Raji (cell line): ENCODE data around the gene ENDOV.

ENCODE experiments used
- POLR2A ChIP-seq: IDR thresholded peaks from 2 replicates; pipeline ENCODE4 v1.6.1; 2011; ENCODE audit warnings: low read depth, low read length, control low read depth; ENCODE audit not compliant: insufficient read depth

ENDOV gene

GRCh38 chr17:80382956-80383355 lies 32.0 kb upstream of the ENDOV start:
- no peak for TF ChIP-seq POLR2A

DNA sequence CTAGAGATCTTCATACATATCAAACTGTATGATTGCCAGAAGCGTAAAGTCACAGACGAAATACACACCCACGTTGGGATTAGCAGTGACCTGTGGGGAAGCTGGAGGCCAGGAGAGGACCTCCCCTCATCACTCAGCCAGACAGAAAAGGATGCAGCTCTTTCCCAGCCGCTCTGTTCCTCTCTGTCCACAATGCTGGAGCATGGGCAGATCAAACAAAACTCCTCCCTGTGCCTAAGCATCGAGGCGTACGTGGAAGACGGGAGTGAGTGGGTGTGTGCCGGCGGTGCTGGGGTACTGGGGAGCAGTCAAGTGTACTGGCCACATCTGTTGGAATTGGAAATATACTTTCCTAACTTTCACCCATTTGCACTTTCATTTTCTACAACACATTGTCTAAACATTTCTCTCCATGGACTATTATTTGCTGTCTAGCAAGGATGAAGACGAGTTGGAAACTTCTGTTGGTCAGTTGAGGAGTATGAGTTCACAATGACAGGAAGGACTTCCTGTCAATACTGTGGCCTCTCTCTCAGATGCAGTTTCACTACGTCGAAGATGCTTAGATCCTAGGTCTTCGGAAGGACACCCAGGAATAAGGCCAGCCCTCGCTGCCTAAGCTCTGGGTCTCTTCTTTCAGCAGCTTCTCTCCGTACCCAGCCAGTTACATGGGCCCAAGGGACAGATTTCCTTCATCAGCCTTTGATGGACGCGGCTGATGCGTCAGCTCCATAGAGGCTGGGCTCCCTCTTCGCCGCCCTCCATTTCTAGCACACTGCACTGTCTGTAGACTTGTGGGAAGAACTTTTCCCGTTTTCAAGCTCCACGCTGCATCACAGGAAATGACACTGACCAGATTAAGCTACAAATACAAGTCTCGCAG lies 30.6 kb upstream of the ENDOV start:
- no peak for TF ChIP-seq POLR2A

- TF ChIP-seq POLR2A = no peak
Measured at GRCh38 chr17:80385046-80385445, 29.9 kb upstream of the ENDOV start.

DNA sequence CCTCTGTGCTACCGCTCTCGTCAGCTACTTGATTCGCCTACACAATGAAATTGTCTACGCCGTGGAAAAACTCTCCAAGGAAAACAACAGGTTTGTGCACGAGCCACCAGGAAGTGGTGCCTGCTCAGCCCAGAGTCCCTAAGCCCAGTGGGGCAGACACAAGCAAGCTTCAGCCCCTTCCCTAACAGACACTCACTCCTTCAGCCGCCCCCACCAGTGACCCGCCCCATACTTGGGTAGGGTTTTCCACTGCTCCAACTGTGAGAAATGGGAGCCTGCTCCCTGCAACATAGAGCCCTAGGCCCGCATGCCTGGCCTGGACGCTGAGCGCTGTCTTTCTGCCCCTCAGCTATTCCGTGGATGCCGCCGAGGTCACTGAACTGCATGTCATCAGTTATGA lies 28.6 kb upstream of the ENDOV start:
- TF ChIP-seq POLR2A = no peak

GRCh38 chr17:80387071-80387470 lies 27.9 kb upstream of the ENDOV start:
- no peak for TF ChIP-seq POLR2A

DNA sequence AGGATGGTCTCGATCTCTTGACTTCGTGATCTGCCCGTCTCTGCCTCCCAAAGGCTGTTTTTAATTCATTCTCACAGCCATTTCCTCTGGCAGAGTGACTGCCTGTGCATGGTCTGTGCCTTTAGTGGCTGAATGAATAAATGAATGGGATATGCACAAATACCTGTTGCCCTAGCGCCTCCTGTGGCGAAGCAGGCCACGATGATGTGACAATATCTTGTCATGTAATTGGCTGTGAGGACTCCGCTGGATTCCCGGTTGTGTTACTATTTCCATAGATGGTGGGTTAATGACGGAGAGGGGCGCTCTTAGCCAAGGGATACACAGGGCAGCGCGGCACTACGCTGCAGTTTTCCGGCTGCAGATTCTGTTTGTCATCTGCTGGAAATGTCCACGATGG lies 26.8 kb upstream of the ENDOV start:
- TF ChIP-seq POLR2A = no peak

DNA sequence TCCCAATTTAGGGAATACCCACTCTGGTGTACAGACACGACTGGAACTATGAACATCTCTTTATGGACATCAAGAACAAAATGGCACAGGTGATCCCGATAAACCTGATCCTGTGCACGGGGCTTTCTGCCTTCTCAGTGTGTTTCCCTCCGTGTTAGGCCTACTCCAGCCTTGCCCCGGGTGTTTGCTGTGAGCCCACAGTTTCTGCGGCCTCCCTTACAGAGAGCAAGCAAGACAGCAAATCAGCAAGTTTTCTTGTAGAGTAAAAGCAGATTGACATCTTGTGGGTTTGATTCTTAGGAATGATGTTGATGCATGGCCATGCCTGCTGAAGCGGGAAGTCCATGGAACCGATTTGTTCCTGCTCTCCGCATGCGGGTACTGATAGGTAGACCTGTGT lies 26.4 kb upstream of the ENDOV start:
- no peak for TF ChIP-seq POLR2A

DNA sequence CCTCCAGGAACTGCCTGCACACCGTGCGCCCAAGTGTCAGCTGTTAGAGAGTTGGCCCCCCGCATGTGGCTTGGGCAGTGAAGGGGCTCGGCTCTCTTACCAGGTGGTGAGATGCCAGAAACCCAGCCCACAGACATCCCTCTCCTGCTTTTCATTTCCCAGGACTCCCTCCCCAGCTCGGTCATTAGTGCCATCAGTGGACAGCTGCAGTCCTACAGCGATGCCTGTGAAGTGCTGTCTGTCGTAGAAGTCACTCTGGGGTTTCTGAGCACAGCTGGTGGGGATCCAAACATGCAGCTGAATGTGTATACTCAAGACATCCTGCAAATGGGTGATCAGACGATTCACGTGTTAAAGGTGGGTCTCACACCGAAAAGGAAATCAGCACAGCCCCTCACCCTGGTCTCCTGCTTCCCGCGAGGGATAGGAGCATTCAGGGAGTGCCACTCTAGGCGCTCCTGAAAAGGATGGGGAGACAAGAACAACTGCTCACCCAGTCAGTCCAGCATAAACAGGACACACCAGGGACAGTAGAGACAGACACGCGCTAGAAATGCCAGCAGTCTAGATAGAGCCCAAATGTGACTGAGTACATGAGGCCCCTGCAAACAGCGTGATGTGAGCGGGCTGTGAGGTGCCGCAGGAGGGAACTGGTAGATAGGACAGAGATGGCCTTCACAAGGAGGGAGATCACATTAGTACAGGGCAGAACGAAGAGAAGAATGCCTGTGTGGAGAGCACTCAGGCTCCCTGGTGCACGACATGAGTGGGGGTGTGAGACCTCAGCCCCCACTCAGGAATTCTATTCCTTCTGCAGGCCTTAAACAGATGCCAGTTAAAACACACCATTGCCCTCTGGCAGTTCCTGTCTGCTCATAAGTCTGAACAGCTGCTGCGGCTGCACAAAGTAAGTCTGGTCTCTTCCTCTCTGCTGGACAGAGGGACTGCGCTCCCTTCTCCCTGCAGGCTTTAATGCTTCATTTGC lies 25.7 kb upstream of the ENDOV start:
- no peak for TF ChIP-seq POLR2A

GRCh38 chr17:80393241-80393890 lies 21.6 kb upstream of the ENDOV start:
- no peak for TF ChIP-seq POLR2A

DNA sequence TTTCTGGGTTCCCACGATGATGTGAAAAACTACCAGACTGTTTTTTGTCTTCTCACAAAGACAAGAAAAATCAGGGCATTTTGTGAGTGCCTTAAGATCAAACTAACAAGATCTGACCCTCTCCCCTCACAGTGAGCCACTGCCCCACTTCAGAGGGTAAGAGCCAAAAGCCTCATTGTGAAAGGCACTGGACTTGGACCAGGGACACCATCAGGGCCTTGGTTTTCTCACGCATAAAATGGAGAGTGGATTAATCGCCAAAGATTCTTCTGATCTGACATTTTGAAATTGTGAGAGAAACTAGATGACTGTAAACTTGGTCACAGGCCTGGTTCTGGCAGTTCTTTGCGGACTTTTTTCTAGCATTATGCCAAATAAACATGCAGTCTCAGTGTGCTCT lies 21.0 kb upstream of the ENDOV start:
- TF ChIP-seq POLR2A = no peak

DNA sequence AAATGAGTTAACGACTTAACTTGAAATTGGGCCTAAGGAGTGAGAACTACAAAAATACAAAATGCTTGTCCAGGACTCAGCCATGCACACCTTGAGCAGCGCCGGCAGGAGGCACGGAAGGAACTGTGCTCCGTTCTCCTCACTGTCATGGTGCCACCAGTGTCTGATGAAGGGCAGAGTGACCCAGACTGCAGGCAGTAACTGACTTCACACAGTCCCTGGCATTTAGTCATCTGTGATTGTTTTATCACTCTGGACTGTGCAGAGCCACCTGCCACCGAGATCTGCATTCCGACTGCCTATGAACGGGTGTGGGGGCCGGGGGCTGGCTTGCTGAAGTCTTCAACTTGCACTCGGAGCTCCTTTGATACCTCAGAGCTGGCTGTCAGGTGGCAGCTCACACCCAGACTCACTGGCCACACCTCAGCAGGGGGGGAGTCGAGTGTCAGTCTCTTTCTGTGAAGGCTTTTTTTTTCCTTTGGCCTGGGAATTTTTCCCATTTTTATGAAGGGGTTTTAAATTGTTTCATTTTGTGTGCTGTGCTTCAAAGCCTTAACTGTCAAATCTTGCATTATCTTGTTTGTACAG lies 20.2 kb upstream of the ENDOV start:
- no peak for TF ChIP-seq POLR2A

- TF ChIP-seq POLR2A = no peak
Measured at GRCh38 chr17:80395402-80396151, 19.4 kb upstream of the ENDOV start.

GRCh38 chr17:80396157-80397033 lies 18.6 kb upstream of the ENDOV start:
- TF ChIP-seq POLR2A = no peak
